ENCODE data around the gene TEX29.

DNA sequence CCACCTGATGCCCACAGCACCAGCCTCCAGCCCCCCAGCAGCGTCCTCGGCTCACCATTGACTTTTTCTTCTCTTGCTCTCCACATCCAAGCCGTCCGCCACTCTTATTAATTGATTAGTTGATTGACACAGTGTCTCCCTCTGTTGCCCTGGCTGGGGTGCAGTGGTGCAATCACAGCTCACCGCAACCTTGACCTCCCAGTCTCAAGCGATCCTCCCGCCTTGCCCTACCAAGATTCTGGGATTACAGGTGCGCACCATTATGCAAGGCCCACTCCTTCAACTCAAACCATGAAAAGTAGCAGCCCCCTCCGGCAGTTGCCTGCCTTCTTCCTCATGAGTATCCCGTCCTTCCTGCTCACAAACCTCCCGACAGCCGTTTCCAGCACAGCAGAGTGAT, 921 bp upstream of the TEX29 start:
- no peak for TF ChIP-seq EZH2 (IDR thresholded peaks at IDR 0.05; ENCODE audit: borderline replicate concordance, insufficient read depth, low read depth, low read length, poor library complexity, severe bottlenecking)
- TF ChIP-seq, protein P1, sequence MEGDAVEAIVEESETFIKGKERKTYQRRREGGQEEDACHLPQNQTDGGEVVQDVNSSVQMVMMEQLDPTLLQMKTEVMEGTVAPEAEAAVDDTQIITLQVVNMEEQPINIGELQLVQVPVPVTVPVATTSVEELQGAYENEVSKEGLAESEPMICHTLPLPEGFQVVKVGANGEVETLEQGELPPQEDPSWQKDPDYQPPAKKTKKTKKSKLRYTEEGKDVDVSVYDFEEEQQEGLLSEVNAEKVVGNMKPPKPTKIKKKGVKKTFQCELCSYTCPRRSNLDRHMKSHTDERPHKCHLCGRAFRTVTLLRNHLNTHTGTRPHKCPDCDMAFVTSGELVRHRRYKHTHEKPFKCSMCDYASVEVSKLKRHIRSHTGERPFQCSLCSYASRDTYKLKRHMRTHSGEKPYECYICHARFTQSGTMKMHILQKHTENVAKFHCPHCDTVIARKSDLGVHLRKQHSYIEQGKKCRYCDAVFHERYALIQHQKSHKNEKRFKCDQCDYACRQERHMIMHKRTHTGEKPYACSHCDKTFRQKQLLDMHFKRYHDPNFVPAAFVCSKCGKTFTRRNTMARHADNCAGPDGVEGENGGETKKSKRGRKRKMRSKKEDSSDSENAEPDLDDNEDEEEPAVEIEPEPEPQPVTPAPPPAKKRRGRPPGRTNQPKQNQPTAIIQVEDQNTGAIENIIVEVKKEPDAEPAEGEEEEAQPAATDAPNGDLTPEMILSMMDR (IDR thresholded peaks at IDR 0.05), result no peak
